GM21515 (cell line): ENCODE data around the gene INTS15.

Experiments
- ATAC-seq: cut with Tn5 transposase; IDR thresholded peaks from one replicate; pipeline ENCODE4 v1.9.1; 2021; ENCODE audit not compliant: unreplicated experiment

Gene INTS15

DNA sequence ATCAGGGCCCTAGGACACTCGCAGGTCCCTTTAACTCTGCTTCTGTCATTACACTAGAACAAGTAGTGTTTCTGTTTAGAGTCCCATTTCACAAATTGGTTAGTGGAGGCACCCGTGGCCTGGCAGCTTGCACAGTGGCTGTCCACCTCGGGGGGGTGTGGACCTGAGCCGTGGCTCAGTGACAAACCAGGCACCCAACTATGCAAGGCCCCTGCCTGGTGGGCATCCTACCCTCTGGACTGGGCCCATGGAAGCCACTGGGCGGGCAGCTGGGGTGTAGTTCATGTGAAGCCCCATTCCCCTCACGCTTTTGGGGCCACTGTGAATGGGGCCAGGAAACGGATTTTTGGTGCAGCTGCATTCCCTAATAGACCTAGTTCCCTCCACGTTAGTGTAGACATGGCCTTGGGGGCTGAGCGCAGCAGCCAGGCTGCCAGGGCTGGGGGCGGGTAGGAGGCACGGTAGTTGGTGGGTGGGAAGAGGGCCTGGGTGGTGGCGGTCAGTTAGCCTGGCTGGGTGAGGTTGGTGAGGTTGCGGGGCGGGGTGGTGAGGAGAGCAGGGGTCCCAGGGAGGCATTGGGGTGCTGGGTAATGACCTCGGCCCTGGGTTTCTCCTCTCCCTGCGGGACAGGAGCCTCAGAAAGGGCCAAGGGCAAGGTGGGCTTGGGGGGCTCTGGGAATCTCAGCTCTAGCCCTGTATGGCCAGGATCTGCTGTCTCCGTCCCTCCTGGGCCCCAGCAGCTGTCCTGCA lies 66.0 kb downstream of the INTS15 start:
- no peak for ATAC-seq

DNA sequence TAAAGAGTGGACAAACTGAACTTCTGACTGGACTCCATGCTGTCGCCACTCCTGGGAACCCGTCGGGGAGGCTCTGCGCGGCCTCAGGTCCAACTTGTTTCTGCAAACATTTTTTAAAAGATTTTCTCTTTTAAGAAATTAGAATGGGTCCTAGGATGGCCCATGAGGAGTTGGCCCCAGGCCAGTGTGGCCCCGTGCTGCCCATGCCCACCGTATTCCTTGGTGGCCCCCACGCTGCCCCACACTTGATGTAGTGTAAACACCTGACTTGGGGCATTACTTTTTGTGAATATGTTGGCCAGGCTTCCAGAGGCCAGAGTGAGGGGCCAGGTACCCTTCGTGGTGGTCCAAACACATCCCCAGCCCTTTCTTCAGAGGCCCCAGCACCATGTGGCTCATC lies 66.6 kb downstream of the INTS15 start:
- ATAC-seq: no peak
